ENCODE results near the gene BRINP3.

DNA sequence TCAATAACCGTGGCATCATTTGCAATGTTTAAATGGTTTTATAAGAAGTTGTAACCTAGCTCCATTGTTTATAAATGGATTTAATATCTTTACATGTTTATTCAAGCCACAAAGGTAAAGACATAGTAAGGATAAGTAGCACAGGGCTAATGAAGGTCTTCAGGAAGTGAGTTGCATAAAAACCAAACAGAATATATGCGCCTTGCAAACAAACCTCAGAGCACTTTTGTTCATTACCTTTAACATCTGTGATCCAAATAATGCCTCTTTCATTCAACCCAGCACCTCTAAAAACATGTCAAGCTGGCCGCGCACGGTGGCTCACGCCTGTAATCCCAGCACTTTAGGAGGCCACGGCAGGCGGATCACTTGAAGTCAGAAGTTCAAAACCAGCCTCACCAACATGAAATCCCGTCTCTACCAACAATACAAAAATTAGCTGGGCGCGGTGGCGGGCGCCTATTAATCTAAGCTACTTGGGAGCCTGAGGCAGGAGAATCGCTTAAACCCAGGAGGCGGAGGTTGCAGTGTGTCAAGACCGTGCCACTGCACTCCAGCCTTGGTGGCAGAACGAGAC lies 25.3 kb downstream of the BRINP3 start:
- no peak for TF ChIP-seq POLR2A (IDR thresholded peaks at IDR 0.05)
- no peak for TF ChIP-seq CTCF (IDR thresholded peaks at IDR 0.05)

Measured in lower leg skin (tissue), 3 donors.